ENCODE measurements around the gene AUTS2. TPM values are rescaled to one million over a fixed set of nuclear protein-coding genes. Genes with fewer than 3 reads are reported as not detected.
"Not testable (repeated sequence)": the region's sequence is repeated elsewhere in the genome, so short reads cannot be mapped to it uniquely, and the experiment has no call there.

The AUTS2 gene
- polyA plus RNA-seq, 1 donor: 110 TPM

DNA sequence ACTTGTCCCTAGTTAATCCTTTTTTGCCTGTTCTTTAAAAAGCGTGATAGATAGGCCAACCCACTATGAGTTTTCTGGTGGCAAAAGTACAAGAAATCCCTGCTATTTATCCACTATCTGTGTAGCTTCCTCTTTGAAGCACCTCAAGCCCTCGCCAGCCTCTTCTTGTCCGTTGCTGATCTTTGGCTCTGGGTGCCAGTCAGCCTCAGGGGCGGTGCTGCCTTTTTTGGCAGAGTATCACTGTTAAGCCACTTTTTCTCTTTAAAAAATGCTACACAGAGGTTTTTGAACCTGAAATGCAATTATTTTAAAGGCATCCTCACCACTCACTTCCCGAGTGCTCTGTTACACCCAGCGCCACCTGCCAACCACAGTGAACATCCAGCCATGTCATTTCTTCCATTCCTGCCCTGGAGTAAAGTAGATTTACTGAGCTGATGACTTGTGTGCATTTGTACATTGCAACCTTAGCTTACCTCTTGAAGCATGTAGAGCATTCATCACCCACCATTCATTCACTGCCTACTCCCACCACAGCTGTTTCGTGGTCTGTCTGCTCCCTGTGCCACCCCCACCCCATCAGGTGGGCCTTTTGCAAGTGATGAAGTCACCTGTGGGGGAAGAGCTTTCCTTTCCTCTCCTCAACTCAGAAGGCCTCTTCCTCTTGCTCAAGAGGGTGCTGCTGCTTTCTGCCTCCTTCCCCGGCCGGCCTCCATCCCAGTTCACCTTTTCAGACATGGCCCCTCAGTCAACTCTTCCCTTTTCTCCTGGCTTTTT, 1119.5 kb downstream of the AUTS2 start:
- no peak for DNase-seq

DNA sequence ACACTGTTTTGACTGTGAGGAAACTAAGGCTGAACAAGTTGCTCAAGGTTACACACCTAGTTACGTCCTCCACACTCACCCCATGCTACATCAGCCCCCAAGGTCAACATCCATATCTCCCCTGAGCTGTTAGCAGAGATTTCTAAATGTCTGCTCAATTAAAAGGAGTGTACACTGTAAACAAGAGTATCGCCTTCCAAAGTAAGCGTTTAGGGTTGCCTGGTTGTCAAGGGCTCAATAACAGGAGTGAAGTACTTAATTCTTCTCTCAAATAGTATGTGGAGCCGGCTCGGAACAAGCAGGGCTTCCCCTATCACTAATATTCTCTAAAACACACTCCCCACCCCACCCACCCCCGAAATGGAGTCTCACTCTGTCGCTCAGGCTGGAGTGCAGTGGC, 1120.8 kb downstream of the AUTS2 start:
- no peak for DNase-seq

DNA sequence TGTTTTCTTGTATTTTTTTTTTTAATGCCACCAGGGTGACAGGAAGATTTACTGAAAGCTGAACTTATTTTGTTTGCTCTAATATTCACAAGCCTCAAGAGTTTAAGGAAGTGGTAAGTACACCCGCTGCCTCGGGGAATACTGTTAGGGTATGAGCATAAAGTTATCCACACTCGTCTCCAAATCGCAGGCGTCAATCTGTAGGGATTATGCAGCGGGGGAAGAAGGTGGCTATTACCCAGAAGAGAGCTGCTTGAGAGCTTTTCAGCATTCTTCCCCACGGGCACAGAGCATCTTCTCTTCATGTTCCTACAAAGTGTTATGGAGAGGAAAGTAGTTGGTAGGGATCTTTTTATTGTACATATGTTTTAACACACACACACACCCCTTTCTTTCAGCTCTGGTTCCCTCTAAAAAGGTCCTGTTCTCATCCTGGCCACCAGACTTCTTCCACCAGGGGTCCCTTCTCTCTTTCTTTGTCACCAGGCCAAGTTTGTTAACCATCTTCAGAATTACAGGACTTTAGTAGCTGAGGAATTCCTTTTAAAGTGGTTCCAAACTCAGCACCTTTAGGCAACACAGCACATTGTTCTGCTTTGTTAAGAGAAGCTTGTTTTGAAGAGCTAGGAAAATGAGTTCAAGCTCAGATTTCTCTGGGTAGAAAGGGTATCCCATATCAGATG, 1122.1 kb downstream of the AUTS2 start:
- no peak for DNase-seq

DNA sequence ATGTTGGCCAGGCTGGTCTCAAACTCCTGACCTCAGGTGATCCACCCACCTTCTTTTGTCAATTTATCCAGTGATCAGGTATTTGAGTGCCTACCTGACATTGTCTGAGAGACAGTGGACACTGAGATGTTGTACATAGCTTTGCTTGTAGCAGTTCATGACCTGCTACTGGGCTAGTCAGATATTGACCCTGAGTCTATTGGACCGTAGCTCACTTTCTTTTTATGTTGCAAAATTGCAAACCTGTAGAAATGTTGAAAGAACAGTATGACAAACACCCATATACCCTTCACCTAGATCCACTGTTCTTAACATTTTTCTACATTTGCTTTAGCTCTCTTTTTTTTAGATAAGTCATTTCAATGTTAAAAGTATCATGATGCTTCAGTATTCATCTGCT, 1123.2 kb downstream of the AUTS2 start:
- no peak for DNase-seq

DNA sequence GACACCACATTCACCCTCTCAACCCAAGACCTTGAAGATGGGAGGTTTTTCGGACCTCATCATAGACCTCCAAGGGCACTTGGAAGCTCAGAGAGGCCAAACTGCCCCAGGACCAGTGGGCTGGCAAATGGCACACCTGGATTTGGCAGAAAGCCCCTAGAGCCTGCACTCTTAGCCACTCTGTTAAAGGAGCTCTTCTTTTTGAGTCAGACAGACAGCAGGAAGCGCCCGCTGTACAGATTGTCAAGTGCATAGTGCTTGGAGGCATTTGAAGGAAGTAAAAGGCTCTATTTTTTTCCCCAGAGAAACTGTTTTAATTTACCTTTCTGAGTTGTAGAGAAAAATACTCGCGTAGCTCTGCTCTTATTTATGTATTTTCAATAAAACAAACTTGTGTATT, 1125.1 kb downstream of the AUTS2 start:
- DNase-seq: no peak

DNA sequence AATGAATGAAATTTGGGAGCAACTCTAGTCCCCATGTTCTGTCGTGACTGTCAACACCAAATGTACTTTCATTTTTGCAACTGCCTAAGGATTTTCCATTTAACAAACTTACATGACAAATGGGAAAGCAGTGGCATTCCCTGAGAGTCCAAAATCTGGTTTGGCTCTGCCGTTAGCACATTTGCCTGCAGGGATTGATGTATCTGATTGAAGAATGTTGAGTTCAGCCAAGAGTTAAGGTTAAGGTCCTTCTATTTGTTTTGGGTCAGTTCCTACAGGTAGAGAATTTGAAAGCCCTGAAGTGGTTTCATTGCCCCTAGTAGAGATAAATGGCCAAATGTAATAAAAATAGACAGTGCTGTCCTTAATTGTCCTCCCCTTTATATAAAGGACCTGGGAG, 1127.2 kb downstream of the AUTS2 start:
- DNase-seq: no peak

DNA sequence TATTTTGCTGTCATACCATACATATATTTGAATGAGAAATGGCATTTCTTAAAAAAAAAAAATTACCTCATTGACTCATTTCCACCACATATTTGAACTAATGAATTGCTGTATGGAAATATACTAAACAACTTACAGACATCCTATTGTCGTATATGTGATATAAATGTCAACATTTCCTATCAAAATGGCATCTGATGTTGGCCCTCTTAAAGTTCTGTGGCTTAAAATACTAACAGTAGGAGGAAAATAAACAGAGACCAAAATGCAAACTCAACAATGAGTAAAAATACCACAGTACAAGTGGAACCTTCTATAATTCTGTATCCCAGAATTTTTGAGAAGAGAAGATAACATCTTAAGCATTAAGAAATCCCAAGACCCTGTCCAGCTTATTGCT, 1128.0 kb downstream of the AUTS2 start:
- DNase-seq: no peak

DNA sequence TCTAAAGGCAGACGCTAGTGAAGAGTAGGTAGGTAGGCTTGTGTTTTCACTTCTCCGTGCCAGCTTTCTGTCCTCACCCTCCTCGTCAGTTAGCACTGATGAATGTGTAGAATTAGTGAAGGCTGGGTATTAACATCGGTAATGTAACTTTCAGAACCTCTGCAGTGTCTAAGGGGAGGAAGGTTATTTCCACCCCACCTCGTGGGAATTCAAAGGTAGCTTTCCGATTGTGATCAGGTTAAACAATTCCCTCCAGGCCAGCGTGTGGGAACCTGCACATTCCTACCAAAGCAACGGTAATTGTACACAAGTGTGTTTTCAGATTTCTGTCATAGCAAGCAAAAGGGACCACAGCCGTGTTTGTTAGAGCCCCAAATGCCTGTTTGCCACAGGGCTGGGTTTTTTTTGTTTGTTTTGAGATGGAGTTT, 1128.7 kb downstream of the AUTS2 start:
- no peak for DNase-seq

DNA sequence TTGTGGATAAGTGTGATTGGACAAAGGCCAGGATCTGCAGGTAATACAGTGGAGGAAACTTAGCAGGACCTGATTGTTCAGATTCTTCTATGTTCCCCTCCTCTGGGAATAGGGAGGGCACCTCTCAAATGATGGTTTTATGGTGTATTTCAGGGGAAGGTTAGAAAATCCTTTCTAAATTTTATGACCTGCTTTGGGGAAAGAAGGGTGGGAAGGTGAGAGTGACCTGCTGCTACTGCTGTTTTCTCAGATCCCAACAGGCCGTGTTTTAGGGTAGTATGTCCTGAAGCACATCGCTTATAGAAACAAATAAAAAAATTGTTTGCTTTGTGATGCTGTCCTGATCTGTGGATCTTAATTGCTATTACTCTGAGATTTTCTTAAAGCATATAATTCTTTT, 1129.6 kb downstream of the AUTS2 start:
- no peak for DNase-seq

DNA sequence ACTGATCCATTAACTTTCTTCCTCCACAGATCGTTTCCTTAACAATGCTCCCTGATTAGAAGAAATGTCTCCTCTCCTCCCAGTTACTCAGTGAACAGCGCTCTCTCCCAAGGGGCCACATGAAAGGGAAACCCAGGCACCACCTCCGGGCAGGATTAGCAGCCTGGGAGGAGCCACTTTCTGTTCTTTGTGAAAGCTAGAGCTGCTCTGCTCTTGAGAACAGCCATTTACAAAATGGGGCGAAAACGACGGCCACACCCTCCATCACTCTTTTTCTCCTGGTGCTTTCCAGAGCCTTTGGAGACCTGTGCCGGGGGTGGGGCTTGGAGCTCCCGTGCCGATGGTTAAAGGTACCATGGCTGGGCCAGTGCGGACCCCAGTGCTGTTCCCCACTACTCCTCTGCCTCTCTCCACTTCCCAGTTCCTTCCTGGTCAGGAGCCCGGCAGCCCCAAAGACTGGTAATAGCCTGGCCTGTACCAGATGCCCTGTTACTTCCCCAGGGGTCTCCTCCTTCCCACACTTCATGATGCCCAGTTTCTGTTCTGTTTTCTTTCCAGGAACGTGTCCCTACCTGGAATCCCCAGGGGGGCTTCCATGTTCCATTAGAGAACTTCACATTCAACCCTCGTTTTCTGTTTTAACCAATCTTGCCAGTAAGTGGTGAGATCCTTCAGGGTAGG, 1130.7 kb downstream of the AUTS2 start:
- no peak for DNase-seq

DNA sequence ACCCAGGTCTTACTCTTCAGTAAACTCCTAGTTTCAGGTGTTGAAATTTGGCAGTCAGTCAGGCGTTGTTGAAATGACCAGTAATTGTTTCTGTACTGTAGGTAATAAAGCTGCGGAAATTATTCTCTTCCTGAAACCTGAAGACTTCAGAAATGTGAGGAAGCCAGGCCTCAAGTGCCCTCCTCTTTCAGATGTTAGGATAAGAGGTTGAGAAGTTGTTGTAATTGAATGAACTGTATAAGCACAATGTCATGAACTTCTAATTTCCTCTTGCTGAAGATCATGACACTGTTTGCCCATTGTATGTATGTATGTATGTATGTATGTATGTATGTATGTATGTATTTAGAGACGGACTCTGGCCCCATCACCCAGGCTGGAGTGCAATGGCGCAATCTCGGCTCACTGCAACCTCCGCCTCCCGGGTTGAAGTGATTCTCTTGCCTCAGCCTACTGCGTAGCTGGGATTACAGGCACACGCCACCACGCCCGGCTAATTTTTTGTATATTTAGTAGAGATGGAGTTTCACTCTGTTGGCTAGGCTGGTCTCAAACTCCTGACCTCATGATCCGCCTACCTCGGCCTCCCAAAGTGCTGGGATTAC, 1131.4 kb downstream of the AUTS2 start:
- DNase-seq: not testable (repeated sequence)

DNA sequence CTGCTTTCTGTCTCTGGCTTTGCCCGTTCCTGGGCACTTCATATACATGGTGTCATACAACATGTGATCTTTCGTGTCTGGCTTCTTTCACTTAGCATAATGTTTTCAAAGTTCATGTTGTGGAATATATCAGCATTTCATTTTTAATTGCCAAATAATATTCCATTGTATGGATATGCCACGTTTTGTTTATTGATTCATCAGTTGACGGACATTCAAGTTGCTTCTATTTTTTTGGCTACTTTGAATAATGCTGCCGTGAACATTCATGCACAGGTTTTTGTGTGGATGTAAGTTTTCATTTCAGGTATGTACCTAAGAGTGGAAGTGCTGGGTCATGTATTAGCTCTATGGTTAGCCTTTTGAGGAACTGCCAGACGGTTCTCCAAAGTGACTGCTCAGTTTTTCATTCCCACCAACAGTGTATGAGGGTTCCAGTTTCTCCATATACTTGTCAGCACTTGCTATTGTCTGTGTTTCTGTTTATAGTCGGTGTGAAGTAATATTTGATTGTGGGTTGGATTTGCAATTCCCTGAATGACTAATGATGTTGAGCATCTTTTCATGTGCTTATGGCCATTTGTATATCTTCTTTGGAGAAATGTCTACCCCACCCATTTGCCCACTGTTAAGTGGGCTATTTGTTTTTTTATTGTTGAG, 1132.3 kb downstream of the AUTS2 start:
- DNase-seq: no peak

DNA sequence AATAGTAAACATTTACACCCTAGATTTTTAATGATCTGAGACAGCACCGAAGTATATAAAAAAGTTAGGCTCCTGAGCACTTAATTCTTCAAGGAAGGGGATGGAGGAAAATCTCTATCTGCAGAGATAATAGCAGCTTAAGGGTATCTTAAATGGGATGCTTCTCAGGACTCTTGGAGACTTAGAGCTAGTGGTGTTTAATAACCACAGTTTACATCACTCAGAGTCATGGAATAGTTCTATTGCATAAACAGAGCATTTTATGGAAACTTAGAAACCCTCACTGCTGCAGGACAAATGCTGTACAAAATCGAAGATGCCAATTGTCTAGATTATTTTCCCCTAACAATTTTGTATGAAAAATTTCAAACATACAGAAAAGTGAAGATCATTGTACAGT, 1134.8 kb downstream of the AUTS2 start:
- DNase-seq: no peak

DNA sequence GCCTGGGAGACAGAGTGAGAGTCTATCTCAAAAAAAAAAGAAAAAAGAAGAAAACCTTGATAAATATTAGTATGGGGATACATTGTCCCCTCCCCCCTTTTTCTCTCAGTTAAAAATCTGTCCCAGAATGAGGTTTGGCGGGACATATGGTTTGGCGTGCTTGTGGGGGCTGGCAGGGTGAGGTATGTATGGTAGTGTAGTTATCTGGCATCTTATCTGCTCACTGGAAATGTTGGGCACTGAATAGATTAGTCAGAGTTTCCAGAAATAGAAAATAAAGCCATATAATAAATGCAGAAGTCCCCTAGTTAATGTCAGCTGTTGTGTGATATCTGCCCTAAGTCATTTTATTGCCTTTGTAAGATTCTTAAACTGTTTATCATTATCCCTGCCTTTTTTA, 1136.1 kb downstream of the AUTS2 start:
- no peak for DNase-seq

DNA sequence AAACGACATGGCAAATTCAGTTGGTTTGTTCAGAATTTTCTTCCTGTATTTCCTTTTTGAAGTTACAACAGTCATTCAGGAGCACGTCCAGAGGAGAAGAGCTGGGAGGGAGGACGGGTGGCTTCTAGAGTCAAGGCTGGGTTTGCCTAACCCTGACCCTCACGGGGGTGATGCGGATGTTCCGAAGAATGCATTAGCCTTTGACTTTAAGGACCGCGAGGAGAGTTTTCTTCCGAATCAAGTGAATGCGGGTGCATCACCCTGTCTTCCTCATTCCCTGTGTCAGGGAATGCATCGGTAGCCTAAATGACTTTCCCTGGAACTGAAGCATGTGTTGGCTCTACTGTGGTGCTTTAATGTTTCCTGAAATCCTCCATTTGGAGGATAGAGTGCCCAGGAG, 1137.0 kb downstream of the AUTS2 start:
- no peak for DNase-seq

DNA sequence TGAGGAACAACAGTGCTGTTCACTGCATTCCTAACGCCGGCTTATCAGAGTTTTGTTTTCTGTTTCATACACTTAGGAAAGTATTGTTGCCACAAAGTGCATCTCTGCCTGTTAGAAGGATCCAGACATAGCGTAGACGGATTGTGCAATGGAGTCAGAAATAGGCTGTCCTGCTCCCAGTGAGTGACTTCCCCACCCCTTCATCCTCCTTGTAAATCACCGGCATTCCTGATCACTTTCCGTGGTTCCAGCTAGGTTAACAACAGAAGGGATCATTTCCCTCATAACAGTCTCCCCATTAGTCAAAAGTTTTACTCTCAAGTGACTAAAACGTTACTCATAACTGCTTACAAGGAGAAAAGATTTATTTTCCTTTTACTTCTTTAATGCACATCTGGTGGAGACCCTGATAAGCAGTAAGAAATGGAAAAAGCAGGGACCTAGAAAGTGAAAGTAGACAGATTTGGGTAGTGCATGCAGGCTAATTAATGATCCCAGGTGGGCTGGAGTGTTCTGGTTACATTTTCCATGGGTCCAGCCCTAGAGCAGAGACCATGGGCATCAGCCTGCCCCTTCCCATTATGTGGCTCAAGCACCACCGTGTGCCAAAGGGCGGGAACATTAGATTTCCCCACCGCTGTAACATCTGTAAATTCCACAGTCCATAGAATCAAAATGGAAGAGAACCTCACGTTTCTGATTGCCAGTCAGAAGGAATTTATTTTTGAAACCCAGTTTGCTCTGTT, 1138.6 kb downstream of the AUTS2 start:
- DNase-seq: no peak

DNA sequence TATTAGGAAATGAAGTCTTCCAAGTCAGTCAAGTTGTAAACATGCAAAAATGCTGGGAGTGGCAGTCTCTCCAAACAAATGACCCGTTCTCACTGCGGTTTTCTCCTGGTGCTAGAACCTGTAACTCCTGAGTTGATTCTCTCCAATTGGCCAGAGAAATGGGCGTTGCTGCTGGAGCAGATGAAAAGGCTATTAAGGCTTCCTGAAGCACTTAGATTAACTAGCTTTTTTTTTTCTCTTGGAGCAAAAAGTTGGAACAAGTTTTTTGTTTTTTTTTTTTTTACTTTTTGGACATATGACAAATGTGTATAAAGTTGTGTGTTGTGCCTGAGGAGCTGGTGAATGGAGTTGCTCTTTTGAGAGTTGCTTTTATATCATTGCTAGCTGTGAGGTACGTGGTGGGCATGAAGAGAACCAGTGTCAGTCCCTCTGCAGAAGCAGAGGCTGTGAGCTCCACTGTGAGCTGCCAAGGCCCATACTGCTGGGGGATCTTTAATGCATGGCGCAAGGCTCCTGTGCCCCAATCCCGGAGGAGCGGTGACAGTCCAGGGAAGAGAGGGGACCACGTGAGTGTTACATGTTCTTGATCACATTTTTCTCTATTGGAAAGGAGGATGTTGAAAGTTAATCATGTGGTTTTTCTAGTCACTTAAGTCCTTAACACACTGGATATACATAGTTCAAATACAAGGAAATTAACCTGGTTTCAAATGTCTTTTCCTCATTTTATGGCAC, 1140.0 kb downstream of the AUTS2 start:
- DNase-seq: no peak

DNA sequence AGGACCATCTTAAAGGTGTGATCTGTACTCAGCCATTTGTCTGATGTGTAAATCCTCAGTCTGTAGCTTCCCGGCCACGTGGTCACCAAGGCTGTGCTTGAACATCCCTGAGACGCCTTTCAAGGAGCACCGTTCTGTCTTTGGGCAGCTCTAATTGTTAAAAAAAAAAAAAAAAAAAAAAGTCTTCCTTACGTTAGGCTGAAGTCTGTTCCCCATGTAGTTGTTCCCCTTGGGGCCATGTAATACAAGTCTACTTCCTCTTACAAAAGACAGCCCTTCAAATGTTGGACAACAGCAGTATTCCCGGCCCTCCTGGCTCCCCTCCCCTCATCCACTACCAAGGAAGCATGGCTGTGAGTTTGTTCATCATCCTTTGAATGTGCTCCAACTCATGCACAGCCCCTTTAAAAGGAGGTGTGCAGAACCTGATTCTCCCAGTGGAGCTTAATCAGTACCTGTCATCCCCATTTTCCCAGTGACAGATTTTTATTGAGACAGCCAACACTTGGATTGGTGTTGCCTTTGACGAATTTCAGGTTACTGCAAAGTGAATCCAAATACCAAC, 1141.5 kb downstream of the AUTS2 start:
- no peak for DNase-seq

DNA sequence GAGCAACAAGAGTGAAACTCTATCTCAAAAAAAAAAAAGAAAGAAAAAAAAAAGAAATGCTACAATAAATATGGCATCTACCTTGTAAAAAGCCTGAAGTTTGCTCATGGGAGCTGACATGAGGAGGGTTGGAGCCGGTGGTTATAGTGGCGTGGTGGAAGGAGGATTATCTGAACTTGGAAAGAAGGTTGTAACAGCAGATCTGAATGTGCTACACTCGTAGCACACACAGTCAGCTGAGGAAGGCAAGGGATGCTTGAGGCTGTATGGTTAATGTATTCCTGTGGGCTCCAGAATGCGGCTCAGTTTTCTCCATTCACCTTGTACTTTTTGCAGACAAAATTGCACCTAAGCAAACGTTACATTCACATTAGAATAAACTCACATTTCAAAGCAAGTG, 1143.4 kb downstream of the AUTS2 start:
- DNase-seq: no peak

DNA sequence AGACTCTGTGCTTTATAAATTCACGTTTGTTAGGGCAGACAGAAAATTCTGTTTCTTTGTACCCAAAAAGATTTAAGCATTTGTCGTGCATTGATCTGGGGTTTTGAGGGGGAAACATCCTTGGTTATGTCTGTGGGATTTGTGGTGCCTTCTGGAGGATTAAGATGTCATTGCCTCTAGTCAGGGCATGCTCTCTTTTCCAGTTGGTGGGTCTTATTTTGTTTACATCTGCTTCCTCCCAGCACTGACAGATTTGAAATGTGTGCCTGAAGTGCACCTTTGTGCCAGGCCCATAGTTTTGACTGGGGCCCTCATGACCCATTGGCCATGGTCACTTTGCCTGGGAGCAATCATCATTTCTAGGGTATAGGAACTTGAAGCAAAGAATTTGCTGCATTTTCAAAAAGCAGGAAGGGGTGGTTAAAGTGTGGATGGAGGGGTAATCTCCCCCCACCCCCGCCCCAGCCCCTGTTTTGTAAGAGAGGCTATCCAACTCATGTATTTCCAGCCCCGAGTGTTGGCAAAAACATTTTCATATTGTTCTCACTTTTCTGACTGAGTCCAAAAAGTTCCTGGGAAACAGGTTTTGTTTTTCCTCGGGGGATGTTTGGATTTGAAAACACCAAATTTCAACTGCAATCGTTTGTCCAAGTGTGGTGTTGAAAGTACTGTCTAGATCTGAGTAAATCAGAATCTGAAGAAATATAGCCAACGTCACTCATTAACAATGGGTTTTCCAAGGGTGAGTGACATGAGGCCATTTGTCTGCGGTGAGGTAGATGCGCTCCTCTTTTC, 1145.5 kb downstream of the AUTS2 start:
- DNase-seq: no peak

Data from left kidney (tissue), 2 donors.